Measurements from ENCODE around the gene CACNB2.

The CACNB2 gene

DNA sequence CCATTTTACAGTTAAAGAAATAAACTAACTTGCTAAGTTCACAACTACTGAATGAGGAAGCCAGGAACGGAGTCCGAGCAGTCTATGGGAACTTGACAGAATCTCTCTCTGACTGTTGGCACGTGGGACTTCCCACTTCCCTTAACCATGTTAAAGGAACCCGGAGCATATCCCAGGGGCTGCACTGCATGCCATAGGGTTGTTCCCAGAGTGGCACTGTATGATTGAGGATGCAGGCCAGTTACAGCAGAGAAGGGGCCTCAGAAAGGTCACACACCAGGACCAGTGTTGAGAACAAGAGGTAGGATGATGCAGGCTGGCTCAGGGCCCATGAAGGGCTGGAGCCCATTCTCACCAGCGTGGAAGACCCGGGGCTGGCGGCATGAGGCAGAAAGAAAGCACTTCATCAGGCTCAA lies 309.4 kb downstream of the CACNB2 start:
- H3K27me3 ChIP-seq (replicated peaks; ENCODE audit: control insufficient read depth, insufficient read depth, low read length, poor library complexity, severe bottlenecking) = no peaks in the 10 kb centered on the region
- H3K36me3 ChIP-seq (ENCODE audit: control insufficient read depth, insufficient read depth, low read length) = no peaks in the 10 kb centered on the region
- no peak overlapping the region for H3K4me3 ChIP-seq (ENCODE audit: insufficient read depth, low read depth, low read length, poor library complexity, severe bottlenecking)
- H3K4me1 ChIP-seq (ENCODE audit: control insufficient read depth, insufficient read depth, low read length, poor library complexity, severe bottlenecking) = no peaks in the 10 kb centered on the region
- DNase-seq = no peak
- H3K27ac ChIP-seq (ENCODE audit: insufficient read depth, low read length, poor library complexity, severe bottlenecking) = no peak overlapping the region
- no peaks in the 10 kb centered on the region for H3K9me3 ChIP-seq (ENCODE audit: control insufficient read depth, low read length)

DNA sequence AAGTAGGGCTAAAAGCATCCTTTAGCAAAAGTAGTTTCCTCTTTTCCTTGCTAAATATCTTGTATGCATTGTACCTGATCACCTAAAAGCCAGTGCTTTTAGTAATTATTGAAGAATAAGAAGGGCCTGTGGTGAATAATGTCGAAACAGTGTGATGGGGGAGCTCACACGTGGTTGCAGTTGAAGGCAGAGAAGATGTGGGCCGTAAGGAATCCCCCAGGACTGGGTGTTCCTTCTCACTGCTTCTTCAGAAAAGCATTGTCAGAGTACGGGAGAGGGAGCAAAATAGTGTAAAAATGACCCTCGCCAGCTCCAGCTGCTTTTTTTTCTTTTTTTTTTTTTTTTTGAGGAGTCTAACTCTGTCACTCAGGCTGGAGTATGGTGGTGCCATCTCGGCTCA lies 310.1 kb downstream of the CACNB2 start:
- H3K27ac ChIP-seq (ENCODE audit: insufficient read depth, low read length, poor library complexity, severe bottlenecking) = no peak overlapping the region
- H3K36me3 ChIP-seq (ENCODE audit: control insufficient read depth, insufficient read depth, low read length) = no peaks in the 10 kb centered on the region

DNA sequence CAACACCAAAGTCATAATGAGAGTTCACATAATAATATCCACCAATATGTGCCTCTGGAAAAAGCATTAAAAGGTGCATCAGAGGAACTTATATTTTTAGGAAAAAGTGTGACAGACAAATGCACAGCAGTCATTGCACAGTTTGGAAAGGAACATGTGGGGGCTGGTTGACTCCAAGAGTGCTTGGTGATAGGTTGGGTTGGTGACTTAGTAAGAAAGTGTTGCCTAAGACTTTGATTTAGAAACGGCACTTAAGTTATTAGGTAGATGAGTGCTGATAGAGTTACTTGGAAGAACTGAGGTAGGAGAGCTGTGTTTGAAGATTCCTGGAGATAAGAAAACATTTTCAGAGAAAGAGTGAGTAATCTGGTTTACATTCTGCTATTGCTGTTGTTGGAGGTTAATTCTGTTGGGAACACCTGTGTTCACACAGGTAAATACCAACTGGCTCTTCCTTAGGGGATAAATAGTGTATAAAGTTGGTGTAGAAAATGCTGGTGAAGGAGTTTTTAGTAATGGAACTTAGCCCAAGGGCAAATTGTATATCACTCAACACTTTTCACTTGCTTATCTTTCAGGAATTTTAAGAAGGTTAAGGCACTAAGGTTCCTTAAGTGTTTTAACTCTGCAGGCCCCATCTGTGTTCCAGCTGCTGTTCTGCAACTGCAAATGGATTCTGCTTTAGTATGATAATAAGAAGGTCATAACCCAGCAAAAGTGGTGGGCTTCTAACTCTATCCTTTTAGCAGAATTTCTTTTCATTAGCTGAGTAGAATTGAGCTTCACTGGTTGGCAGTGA lies 315.1 kb downstream of the CACNB2 start:
- no peaks in the 10 kb centered on the region for H3K27me3 ChIP-seq (replicated peaks; ENCODE audit: control insufficient read depth, insufficient read depth, low read length, poor library complexity, severe bottlenecking)
- no peaks in the 10 kb centered on the region for H3K4me1 ChIP-seq (ENCODE audit: control insufficient read depth, insufficient read depth, low read length, poor library complexity, severe bottlenecking)
- no peaks in the 10 kb centered on the region for H3K9me3 ChIP-seq (ENCODE audit: control insufficient read depth, low read length)
- H3K36me3 ChIP-seq (ENCODE audit: control insufficient read depth, insufficient read depth, low read length) = no peaks in the 10 kb centered on the region
- no peak overlapping the region for H3K4me3 ChIP-seq (ENCODE audit: insufficient read depth, low read depth, low read length, poor library complexity, severe bottlenecking)
- no peak for DNase-seq
- no peak overlapping the region for H3K27ac ChIP-seq (ENCODE audit: insufficient read depth, low read length, poor library complexity, severe bottlenecking)

More for the DNA sequence above, 310.1 kb downstream of the CACNB2 start:
- no peak for DNase-seq
- no peaks in the 10 kb centered on the region for H3K4me1 ChIP-seq (ENCODE audit: control insufficient read depth, insufficient read depth, low read length, poor library complexity, severe bottlenecking)
- H3K9me3 ChIP-seq (ENCODE audit: control insufficient read depth, low read length) = no peaks in the 10 kb centered on the region
- H3K27me3 ChIP-seq (replicated peaks; ENCODE audit: control insufficient read depth, insufficient read depth, low read length, poor library complexity, severe bottlenecking) = no peaks in the 10 kb centered on the region
- no peak overlapping the region for H3K4me3 ChIP-seq (ENCODE audit: insufficient read depth, low read depth, low read length, poor library complexity, severe bottlenecking)

- no peak for DNase-seq
- no peak overlapping the region for H3K27ac ChIP-seq (ENCODE audit: insufficient read depth, low read length, poor library complexity, severe bottlenecking)
- no peaks in the 10 kb centered on the region for H3K4me1 ChIP-seq (ENCODE audit: control insufficient read depth, insufficient read depth, low read length, poor library complexity, severe bottlenecking)
- no peaks in the 10 kb centered on the region for H3K36me3 ChIP-seq (ENCODE audit: control insufficient read depth, insufficient read depth, low read length)
- H3K9me3 ChIP-seq (ENCODE audit: control insufficient read depth, low read length) = no peaks in the 10 kb centered on the region
- no peak overlapping the region for H3K4me3 ChIP-seq (ENCODE audit: insufficient read depth, low read depth, low read length, poor library complexity, severe bottlenecking)
- no peaks in the 10 kb centered on the region for H3K27me3 ChIP-seq (replicated peaks; ENCODE audit: control insufficient read depth, insufficient read depth, low read length, poor library complexity, severe bottlenecking)
Measured at GRCh38 chr10:18456984-18457383, 316.8 kb downstream of the CACNB2 start.

DNA sequence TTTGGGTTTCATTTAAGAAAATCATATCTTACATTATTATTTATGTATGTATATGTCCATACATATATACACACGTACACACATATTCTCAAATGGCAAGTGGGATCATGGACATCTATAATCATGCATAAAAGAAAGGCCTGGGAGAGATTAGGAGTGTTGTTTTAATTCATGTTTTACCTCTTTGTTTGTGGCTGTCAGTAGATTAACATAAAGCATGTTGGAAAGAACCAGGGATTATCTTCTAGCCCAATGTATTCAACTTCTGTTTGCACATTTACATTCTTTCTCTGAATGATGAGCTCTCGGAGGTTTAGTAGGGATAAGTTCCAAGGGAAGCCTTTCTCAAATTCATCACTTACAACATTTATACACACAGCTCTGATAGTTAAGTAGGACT lies 319.8 kb downstream of the CACNB2 start:
- Histone ChIP-seq H3K27ac (ENCODE audit: insufficient read depth, low read length, poor library complexity, severe bottlenecking) (no peak overlapping the region), H3K4me1 (ENCODE audit: control insufficient read depth, insufficient read depth, low read length, poor library complexity, severe bottlenecking) (no peaks in the 10 kb centered on the region), H3K27me3 (replicated peaks; ENCODE audit: control insufficient read depth, insufficient read depth, low read length, poor library complexity, severe bottlenecking) (no peaks in the 10 kb centered on the region), H3K4me3 (ENCODE audit: insufficient read depth, low read depth, low read length, poor library complexity, severe bottlenecking) (no peak overlapping the region), H3K9me3 (ENCODE audit: control insufficient read depth, low read length) (no peaks in the 10 kb centered on the region), H3K36me3 (ENCODE audit: control insufficient read depth, insufficient read depth, low read length) (no peaks in the 10 kb centered on the region)
- DNase-seq = no peak

- no peak overlapping the region for H3K4me3 ChIP-seq (ENCODE audit: insufficient read depth, low read depth, low read length, poor library complexity, severe bottlenecking)
- no peaks in the 10 kb centered on the region for H3K9me3 ChIP-seq (ENCODE audit: control insufficient read depth, low read length)
- no peaks in the 10 kb centered on the region for H3K27me3 ChIP-seq (replicated peaks; ENCODE audit: control insufficient read depth, insufficient read depth, low read length, poor library complexity, severe bottlenecking)
- DNase-seq = no peak
- H3K36me3 ChIP-seq (ENCODE audit: control insufficient read depth, insufficient read depth, low read length) = no peaks in the 10 kb centered on the region
- H3K4me1 ChIP-seq (ENCODE audit: control insufficient read depth, insufficient read depth, low read length, poor library complexity, severe bottlenecking) = no peaks in the 10 kb centered on the region
- H3K27ac ChIP-seq (ENCODE audit: insufficient read depth, low read length, poor library complexity, severe bottlenecking) = no peak overlapping the region
Measured at GRCh38 chr10:18463673-18464211, 323.5 kb downstream of the CACNB2 start.

DNA sequence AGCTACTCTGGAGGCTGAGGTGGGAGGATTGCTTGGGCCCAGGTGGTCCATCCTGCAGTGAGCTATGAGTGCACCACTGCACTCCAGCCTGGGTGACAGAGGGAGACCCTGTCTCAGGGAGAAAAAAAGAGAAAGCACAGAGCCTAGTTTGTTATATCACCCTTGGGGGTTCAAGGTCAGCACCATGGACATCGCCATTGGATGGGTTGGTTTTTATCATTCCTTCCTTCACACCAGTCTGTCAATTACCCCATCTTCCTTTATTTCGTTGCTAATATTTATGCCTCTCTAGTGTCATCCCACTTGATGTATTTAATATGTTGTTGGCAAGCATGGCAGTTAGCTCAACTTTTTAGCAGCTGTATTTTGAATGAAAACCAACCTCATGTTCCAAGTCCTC lies 328.9 kb downstream of the CACNB2 start:
- Histone ChIP-seq H3K4me1 (ENCODE audit: control insufficient read depth, insufficient read depth, low read length, poor library complexity, severe bottlenecking) (no peaks in the 10 kb centered on the region), H3K4me3 (ENCODE audit: insufficient read depth, low read depth, low read length, poor library complexity, severe bottlenecking) (no peak overlapping the region), H3K9me3 (ENCODE audit: control insufficient read depth, low read length) (no peaks in the 10 kb centered on the region), H3K36me3 (ENCODE audit: control insufficient read depth, insufficient read depth, low read length) (no peaks in the 10 kb centered on the region), H3K27ac (ENCODE audit: insufficient read depth, low read length, poor library complexity, severe bottlenecking) (no peak overlapping the region), H3K27me3 (replicated peaks; ENCODE audit: control insufficient read depth, insufficient read depth, low read length, poor library complexity, severe bottlenecking) (no peaks in the 10 kb centered on the region)
- DNase-seq = no peak

GRCh38 chr10:18472977-18473376 lies 332.8 kb downstream of the CACNB2 start:
- no peak for DNase-seq
- Histone ChIP-seq H3K36me3 (ENCODE audit: control insufficient read depth, insufficient read depth, low read length) (no peaks in the 10 kb centered on the region), H3K27me3 (replicated peaks; ENCODE audit: control insufficient read depth, insufficient read depth, low read length, poor library complexity, severe bottlenecking) (no peaks in the 10 kb centered on the region), H3K9me3 (ENCODE audit: control insufficient read depth, low read length) (no peaks in the 10 kb centered on the region), H3K4me1 (ENCODE audit: control insufficient read depth, insufficient read depth, low read length, poor library complexity, severe bottlenecking) (no peaks in the 10 kb centered on the region), H3K27ac (ENCODE audit: insufficient read depth, low read length, poor library complexity, severe bottlenecking) (no peak overlapping the region), H3K4me3 (ENCODE audit: insufficient read depth, low read depth, low read length, poor library complexity, severe bottlenecking) (no peak overlapping the region)

DNA sequence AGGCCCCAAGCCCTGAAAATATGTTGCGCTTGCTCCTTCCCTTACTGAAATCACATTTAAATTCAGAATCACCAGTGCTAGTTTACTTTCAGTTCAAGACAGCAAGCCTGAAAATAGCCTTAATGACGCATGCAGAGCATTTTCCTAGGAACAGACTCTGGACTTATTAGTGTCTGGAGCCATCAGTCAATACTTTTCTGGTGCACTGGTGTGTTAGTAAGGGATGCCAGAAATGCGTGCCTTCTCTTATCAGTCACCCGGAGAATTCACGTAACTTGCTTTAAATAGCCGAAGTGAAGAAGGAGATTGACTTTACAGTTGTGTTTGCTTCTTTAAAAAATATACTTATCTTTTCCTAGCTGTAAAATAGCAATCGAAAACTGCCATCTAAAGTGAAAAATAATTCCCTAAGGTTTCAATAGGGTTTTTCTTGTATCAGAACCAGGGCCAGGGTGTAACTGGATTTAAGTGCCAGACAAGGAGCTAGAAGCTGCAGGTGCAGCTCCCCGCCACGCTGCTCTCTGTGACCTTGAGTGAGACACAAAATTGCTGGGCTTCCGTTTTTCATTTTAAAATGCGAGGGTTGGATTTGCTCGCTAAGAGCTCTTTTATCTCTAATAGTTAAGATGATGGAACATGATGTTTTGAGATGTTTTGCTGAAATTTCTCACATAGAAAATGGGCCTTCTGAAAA lies 333.3 kb downstream of the CACNB2 start:
- Histone ChIP-seq H3K36me3 (ENCODE audit: control insufficient read depth, insufficient read depth, low read length) (no peaks in the 10 kb centered on the region), H3K27me3 (replicated peaks; ENCODE audit: control insufficient read depth, insufficient read depth, low read length, poor library complexity, severe bottlenecking) (no peaks in the 10 kb centered on the region), H3K27ac (ENCODE audit: insufficient read depth, low read length, poor library complexity, severe bottlenecking) (no peak overlapping the region), H3K9me3 (ENCODE audit: control insufficient read depth, low read length) (no peaks in the 10 kb centered on the region), H3K4me1 (ENCODE audit: control insufficient read depth, insufficient read depth, low read length, poor library complexity, severe bottlenecking) (no peaks in the 10 kb centered on the region), H3K4me3 (ENCODE audit: insufficient read depth, low read depth, low read length, poor library complexity, severe bottlenecking) (no peak overlapping the region)
- no peak for DNase-seq

- Histone ChIP-seq H3K27me3 (replicated peaks; ENCODE audit: control insufficient read depth, insufficient read depth, low read length, poor library complexity, severe bottlenecking) (no peaks in the 10 kb centered on the region), H3K27ac (ENCODE audit: insufficient read depth, low read length, poor library complexity, severe bottlenecking) (no peak overlapping the region), H3K36me3 (ENCODE audit: control insufficient read depth, insufficient read depth, low read length) (no peaks in the 10 kb centered on the region), H3K9me3 (ENCODE audit: control insufficient read depth, low read length) (no peaks in the 10 kb centered on the region), H3K4me3 (ENCODE audit: insufficient read depth, low read depth, low read length, poor library complexity, severe bottlenecking) (no peak overlapping the region), H3K4me1 (ENCODE audit: control insufficient read depth, insufficient read depth, low read length, poor library complexity, severe bottlenecking) (no peaks in the 10 kb centered on the region)
- DNase-seq = no peak
Measured at GRCh38 chr10:18474118-18474455, 333.9 kb downstream of the CACNB2 start.
